Measurements from ENCODE around the gene NUP50.

NUP50 gene

DNA sequence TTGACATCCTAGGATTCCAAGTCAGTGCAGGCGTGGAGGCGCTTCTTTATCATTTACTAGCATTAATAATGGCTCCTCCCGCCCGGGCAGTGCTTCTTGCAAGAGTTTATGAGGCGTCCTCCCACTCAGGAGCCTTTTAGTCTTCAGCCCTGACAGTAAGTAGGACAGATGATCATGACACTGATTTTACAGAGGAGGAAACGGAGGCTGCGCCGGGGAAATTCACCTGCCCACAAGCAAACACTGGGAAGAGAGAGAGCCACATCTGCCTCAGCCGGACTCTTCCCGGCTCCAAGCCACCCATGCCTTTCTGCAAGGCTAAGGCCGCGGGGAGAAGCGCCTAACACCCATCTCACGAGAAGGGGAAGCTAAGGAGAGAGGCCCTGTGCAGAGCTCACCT lies 41.1 kb downstream of the NUP50 start:
- DNase-seq, result no peak
- Histone ChIP-seq H3K36me3 (replicated peaks) (peaks cover 11% of the 10 kb centered on the region), H3K27me3 (replicated peaks) (no peaks in the 10 kb centered on the region), H3K27ac (no peak overlapping the region), H3K4me3 (ENCODE audit: low read depth, low read length) (no peak overlapping the region)
- TF ChIP-seq, protein P1, sequence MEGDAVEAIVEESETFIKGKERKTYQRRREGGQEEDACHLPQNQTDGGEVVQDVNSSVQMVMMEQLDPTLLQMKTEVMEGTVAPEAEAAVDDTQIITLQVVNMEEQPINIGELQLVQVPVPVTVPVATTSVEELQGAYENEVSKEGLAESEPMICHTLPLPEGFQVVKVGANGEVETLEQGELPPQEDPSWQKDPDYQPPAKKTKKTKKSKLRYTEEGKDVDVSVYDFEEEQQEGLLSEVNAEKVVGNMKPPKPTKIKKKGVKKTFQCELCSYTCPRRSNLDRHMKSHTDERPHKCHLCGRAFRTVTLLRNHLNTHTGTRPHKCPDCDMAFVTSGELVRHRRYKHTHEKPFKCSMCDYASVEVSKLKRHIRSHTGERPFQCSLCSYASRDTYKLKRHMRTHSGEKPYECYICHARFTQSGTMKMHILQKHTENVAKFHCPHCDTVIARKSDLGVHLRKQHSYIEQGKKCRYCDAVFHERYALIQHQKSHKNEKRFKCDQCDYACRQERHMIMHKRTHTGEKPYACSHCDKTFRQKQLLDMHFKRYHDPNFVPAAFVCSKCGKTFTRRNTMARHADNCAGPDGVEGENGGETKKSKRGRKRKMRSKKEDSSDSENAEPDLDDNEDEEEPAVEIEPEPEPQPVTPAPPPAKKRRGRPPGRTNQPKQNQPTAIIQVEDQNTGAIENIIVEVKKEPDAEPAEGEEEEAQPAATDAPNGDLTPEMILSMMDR (IDR thresholded peaks at IDR 0.05; ENCODE audit: low read depth, low read length, missing control alignments), result no peak
- in situ Hi-C loops (cut with HindIII; ENCODE audit: low pct_ligation_motif_present, low sequenced_read_pairs), result no loop called here

DNA sequence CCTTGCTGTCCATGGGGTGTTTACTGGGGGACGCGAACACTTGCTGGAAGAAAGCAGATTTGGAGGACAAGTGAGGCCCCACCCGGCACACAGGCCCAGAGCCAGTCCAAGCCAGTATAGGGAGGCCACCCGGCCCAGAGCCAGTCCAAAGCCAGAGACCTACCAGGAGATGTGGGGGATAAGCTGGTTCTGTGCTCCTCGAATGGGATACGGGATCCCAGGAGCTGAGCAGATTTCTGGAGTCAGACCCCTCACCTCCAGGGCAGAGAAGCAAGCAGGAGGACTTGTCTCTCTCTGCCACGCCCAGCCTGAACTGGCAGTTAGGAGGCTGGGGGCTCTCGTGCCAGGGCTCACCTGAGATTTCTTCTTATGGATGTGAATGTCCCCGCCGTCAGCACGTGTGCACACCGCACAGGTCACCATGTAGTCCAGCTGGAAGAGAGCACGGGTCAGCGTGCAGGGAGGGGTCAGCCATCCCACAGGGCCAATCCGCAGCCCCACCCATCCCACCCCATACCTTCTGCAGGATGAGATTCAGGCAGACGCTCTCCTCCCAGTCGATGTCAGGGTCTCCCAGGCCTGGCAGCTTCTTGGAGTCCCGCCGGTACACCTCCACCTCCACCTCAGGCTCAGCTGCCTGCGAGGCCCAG lies 41.7 kb downstream of the NUP50 start:
- TF ChIP-seq, protein P1 (IDR thresholded peaks at IDR 0.05; ENCODE audit: low read depth, low read length, missing control alignments), result no peak
- no peak overlapping the region for H3K4me3 ChIP-seq (ENCODE audit: low read depth, low read length)
- peaks cover 11% of the 10 kb centered on the region for H3K36me3 ChIP-seq (replicated peaks)
- no peak for DNase-seq
- in situ Hi-C loops (cut with HindIII; ENCODE audit: low pct_ligation_motif_present, low sequenced_read_pairs), result no loop called here
- H3K27ac ChIP-seq, result no peak overlapping the region
- no peaks in the 10 kb centered on the region for H3K27me3 ChIP-seq (replicated peaks)

DNA sequence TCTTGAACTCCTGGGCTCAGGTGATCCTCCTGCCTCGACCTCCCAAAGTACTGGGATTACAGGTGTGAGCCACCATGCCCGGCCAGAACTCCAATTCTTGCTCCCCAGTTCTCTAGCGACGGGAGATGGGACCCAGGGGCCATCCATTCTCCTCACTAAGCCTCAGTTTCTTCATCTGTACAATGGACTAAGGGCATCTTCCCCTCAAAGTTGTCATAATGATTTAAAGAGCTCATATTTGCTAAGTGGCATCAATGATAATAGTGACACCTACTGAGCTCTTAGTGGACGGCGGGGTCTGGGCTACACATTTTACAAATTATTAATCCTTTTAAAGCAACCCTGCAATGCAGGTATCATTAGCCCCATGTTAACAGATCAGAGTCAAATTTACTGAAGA lies 42.5 kb downstream of the NUP50 start:
- no peak for DNase-seq
- H3K4me3 ChIP-seq (ENCODE audit: low read depth, low read length), result no peak overlapping the region
- H3K36me3 ChIP-seq (replicated peaks), result peaks cover 11% of the 10 kb centered on the region
- no peak overlapping the region for H3K27ac ChIP-seq
- in situ Hi-C loops (cut with HindIII; ENCODE audit: low pct_ligation_motif_present, low sequenced_read_pairs), result no loop called here
- TF ChIP-seq, protein P1 (IDR thresholded peaks at IDR 0.05; ENCODE audit: low read depth, low read length, missing control alignments), result peak; percentile 3
- H3K27me3 ChIP-seq (replicated peaks), result no peaks in the 10 kb centered on the region

DNA sequence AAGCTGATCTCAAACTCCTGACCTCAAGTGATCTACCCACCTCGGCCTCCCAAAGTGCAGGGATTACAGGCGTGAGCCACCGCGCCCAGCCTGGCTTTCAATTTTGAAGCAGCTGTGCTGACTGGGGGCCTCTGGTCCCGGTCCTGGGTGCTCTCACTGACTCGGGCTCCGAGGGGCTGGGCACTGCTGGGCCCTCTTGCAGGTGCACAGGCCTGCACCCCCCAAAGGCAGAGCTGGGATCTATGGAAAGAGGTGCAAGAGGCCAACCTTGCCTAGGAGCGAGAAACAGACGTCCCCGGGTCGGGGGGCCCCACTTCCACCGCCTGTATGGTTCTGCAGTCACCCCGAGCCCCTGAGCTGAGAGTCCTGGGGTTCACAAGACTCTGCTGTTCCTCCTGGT lies 43.8 kb downstream of the NUP50 start:
- DNase-seq, result no peak
- TF ChIP-seq, protein P1 (IDR thresholded peaks at IDR 0.05; ENCODE audit: low read depth, low read length, missing control alignments), result no peak
- H3K4me3 ChIP-seq (ENCODE audit: low read depth, low read length), result no peak overlapping the region
- peaks cover 9% of the 10 kb centered on the region for H3K36me3 ChIP-seq (replicated peaks)
- H3K27ac ChIP-seq, result peak overlapping the region; percentile 7
- in situ Hi-C loops (cut with HindIII; ENCODE audit: low pct_ligation_motif_present, low sequenced_read_pairs), result no loop called here
- H3K27me3 ChIP-seq (replicated peaks), result no peaks in the 10 kb centered on the region

DNA sequence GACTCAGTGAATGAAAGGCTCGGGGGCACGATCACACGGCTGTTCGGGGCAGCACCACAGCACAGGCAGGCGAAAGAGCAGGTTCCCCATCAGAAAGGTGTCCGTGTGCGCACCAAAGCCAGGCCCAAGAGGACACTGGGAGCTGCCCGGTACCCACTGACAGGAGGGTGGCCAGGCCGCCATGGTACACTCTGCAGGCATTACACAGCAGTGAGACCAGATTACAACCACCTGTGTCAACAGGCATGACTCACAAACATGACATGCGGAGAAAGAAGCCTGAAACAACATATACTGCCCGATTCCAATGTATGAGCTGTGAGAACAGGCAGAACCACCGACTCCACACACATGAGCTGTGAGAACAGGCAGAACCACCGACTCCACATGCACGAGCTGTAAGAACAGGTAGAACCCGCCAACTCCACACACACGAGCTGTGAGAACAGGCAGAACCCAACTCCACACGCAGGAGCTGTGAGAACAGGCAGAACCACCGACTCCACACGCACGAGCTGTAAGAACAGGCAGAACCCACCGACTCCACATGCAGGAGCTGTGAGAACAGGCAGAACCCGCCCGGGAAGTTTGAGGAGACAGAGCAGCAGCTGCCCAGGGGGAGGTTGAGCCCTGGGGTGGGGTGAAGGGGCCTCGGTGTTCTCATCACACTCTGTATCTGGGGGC lies 44.4 kb downstream of the NUP50 start:
- H3K27ac ChIP-seq, result peak overlapping the region; percentile 54
- TF ChIP-seq, protein P1 (IDR thresholded peaks at IDR 0.05; ENCODE audit: low read depth, low read length, missing control alignments), result no peak
- peaks cover 3% of the 10 kb centered on the region for H3K36me3 ChIP-seq (replicated peaks)
- DNase-seq, result peak; percentile 76
- H3K4me3 ChIP-seq (ENCODE audit: low read depth, low read length), result no peak overlapping the region
- in situ Hi-C loops (cut with HindIII; ENCODE audit: low pct_ligation_motif_present, low sequenced_read_pairs), result no loop called here
- no peaks in the 10 kb centered on the region for H3K27me3 ChIP-seq (replicated peaks)

DNA sequence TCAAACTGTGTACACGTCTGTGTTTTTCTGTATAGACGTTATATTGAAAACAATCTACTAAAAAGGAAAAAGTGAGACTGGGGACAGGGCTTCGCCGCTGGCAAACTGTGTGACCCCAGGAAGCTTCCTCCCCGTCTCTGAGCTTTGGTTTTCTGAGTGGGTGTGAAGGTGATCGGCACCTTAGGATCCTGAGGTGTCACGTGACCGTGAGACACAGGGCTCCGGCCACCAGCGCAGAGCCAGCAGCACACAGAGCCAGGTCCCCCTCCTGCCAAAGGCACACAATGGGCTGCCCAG lies 44.9 kb downstream of the NUP50 start:
- no peaks in the 10 kb centered on the region for H3K36me3 ChIP-seq (replicated peaks)
- in situ Hi-C loops (cut with HindIII; ENCODE audit: low pct_ligation_motif_present, low sequenced_read_pairs), result no loop called here

More for the DNA sequence above, 44.9 kb downstream of the NUP50 start:
- H3K4me3 ChIP-seq (ENCODE audit: low read depth, low read length), result no peak overlapping the region
- H3K27ac ChIP-seq, result peak overlapping the region; percentile 54
- TF ChIP-seq, protein P1 (IDR thresholded peaks at IDR 0.05; ENCODE audit: low read depth, low read length, missing control alignments), result no peak
- no peaks in the 10 kb centered on the region for H3K27me3 ChIP-seq (replicated peaks)
- DNase-seq, result no peak

Data from brain microvascular endothelial cell (primary cell).